ENCODE measurements around the gene GNB1. TPM values are rescaled to one million over a fixed set of nuclear protein-coding genes. Genes with fewer than 3 reads are reported as not detected.

GNB1 gene
- total RNA-seq, 1 donor from 2014 or later = 170 TPM

- Histone ChIP-seq H3K27ac (peak within 1 kb of the TSS; percentile 92 to 95), H3K9me3 (no peaks in the 10 kb centered on the region), H3K27me3 (no peaks in the 10 kb centered on the region), H3K36me3 (no peaks in the 10 kb centered on the region), H3K4me1 (peaks cover 13 to 51% of the 10 kb centered on the region in 2 donors), H3K4me3 (peak within 1 kb of the TSS; percentile 89 to 91)
- DNase-seq (ENCODE audit: low spot score in 2 of 2) = peak in 1 of 2 donors; percentile 77
- TF ChIP-seq CTCF (IDR thresholded peaks at IDR 0.05) = peak in 1 of 3 experiments; percentile 32
- intact Hi-C loops (cut with DNase I) = loop anchor here (1.0 to 2.0 kb wide), 3 partner anchors 29 to 128 kb away; partner anchors contain the start of gene GNB1
Observed at GRCh38 chr1:1777950-1778662, 112.8 kb downstream of the GNB1 start, which contains the start of gene NADK. NADK (minus strand) TSS chr1:1778470; CDS start chr1:1765406, 13,064 bp downstream.

GRCh38 chr1:1777583-1777899 lies 113.3 kb downstream of the GNB1 start:
- no peaks in the 10 kb centered on the region for H3K9me3 ChIP-seq
- H3K27me3 ChIP-seq = no peaks in the 10 kb centered on the region
- peak in 1 of 2 donors; percentile 82 for DNase-seq (ENCODE audit: low spot score in 2 of 2)
- TF ChIP-seq CTCF (IDR thresholded peaks at IDR 0.05) = no peak
- peak overlapping the region; percentile 92 to 95 for H3K27ac ChIP-seq
- peak overlapping the region; percentile 89 to 91 for H3K4me3 ChIP-seq
- peaks cover 13 to 46% of the 10 kb centered on the region in 2 donors for H3K4me1 ChIP-seq
- H3K36me3 ChIP-seq = peaks cover under 1 to 3% of the 10 kb centered on the region in 2 donors
- intact Hi-C loops (cut with DNase I) = no loop called here

GRCh38 chr1:1776672-1777582 lies 114.0 kb downstream of the GNB1 start:
- H3K27me3 ChIP-seq = no peaks in the 10 kb centered on the region
- peaks cover 7 to 8% of the 10 kb centered on the region in 2 donors for H3K36me3 ChIP-seq
- no peaks in the 10 kb centered on the region for H3K9me3 ChIP-seq
- TF ChIP-seq CTCF (IDR thresholded peaks at IDR 0.05) = no peak
- H3K27ac ChIP-seq = peak overlapping the region; percentile 92 to 95
- peaks cover 7 to 40% of the 10 kb centered on the region in 2 donors for H3K4me1 ChIP-seq
- intact Hi-C loops (cut with DNase I) = no loop called here
- H3K4me3 ChIP-seq = peak overlapping the region; percentile 89 to 91
- DNase-seq (ENCODE audit: low spot score in 2 of 2) = no peak

- no peak for DNase-seq (ENCODE audit: low spot score in 2 of 2)
- Histone ChIP-seq H3K36me3 (peaks cover 10 to 19% of the 10 kb centered on the region in 2 donors), H3K27ac (peak overlapping the region; percentile 92 to 95), H3K9me3 (peaks cover 5 to 9% of the 10 kb centered on the region in 2 donors), H3K4me1 (peaks cover 5 to 27% of the 10 kb centered on the region in 2 donors), H3K27me3 (no peaks in the 10 kb centered on the region), H3K4me3 (peak overlapping the region; percentile 27 to 89)
- no peak for TF ChIP-seq CTCF (IDR thresholded peaks at IDR 0.05)
- intact Hi-C loops (cut with DNase I) = no loop called here
Observed at GRCh38 chr1:1775327-1776226, 115.3 kb downstream of the GNB1 start.

- Histone ChIP-seq H3K9me3 (peaks cover 5 to 16% of the 10 kb centered on the region in 2 donors), H3K36me3 (peaks cover 10 to 32% of the 10 kb centered on the region in 2 donors)
- intact Hi-C loops (cut with DNase I) = no loop called here
Observed at GRCh38 chr1:1773874-1774273, 117.0 kb downstream of the GNB1 start.

More at GRCh38 chr1:1773874-1774273, 117.0 kb downstream of the GNB1 start:
- no peak overlapping the region for H3K4me3 ChIP-seq
- peaks cover 5 to 18% of the 10 kb centered on the region in 2 donors for H3K4me1 ChIP-seq
- DNase-seq (ENCODE audit: low spot score in 2 of 2) = no peak
- no peaks in the 10 kb centered on the region for H3K27me3 ChIP-seq
- no peak for TF ChIP-seq CTCF (IDR thresholded peaks at IDR 0.05)
- H3K27ac ChIP-seq = no peak overlapping the region

All from ascending aorta (tissue), 2 donors.